Left ventricle myocardium inferior (tissue), 1 donor: ENCODE data around the gene CILP2. TPM values are rescaled to one million over a fixed set of nuclear protein-coding genes. Genes with fewer than 3 reads are reported as not detected.

ENCODE experiments used
- DNase-seq: peaks from one replicate; pipeline ENCODE4 v3.0.0-alpha.2; 2020
- H3K27ac ChIP-seq: fragments of 200-600 bp; replicated peaks from 2 replicates; pipeline ENCODE4 v1.8.0; 2021
- H3K27me3 ChIP-seq: fragments of 200-600 bp; 2 replicates; pipeline ENCODE4 v1.8.0; 2021; ENCODE audit warnings: low read depth
- H3K36me3 ChIP-seq: fragments of 200-600 bp; 2 replicates; pipeline ENCODE4 v1.8.0; 2021
- H3K4me1 ChIP-seq: fragments of 200-600 bp; 2 replicates; pipeline ENCODE4 v1.8.0; 2021
- H3K4me3 ChIP-seq: fragments of 200-600 bp; 2 replicates; pipeline ENCODE4 v1.8.0; 2021; ENCODE audit warnings: mild to moderate bottlenecking, moderate library complexity
- H3K9me3 ChIP-seq: fragments of 200-600 bp; replicated peaks from 2 replicates; pipeline ENCODE4 v1.8.0; 2021
- intact Hi-C: fragments of 100-400 bp; cut with micrococcal nuclease; formaldehyde crosslinking; loops from one replicate; pipeline ENCODE4 v1.11.0; 2022
- total RNA-seq: library from RNA; stranded (reverse); fragmentation: NEBNext Ultra II Directional; extraction: Animal tissue kit (Norgen Biotek cat#: 25700); gene quantifications from one replicate; pipeline ENCODE4 v1.2.1, GENCODE V29; 2021
- TF ChIP-seq, protein P1 (sequence below): fragments of 200-600 bp; IDR thresholded peaks from 2 replicates; pipeline ENCODE4 v1.8.0; 2021; ENCODE audit warnings: antibody characterized with exemption, mild to moderate bottlenecking, borderline replicate concordance
- donor health status: DM: no; HTN: yes; CAD: no; lungs with severe emphysema.

Gene CILP2
- total RNA-seq, 1 donor from 2014 or later = 0.08 TPM

GRCh38 chr19:19580418-19580817 lies 42.4 kb downstream of the CILP2 start:
- H3K4me1 ChIP-seq = no peaks in the 10 kb centered on the region
- H3K27ac ChIP-seq = no peak overlapping the region
- DNase-seq = no peak
- TF ChIP-seq, protein P1, sequence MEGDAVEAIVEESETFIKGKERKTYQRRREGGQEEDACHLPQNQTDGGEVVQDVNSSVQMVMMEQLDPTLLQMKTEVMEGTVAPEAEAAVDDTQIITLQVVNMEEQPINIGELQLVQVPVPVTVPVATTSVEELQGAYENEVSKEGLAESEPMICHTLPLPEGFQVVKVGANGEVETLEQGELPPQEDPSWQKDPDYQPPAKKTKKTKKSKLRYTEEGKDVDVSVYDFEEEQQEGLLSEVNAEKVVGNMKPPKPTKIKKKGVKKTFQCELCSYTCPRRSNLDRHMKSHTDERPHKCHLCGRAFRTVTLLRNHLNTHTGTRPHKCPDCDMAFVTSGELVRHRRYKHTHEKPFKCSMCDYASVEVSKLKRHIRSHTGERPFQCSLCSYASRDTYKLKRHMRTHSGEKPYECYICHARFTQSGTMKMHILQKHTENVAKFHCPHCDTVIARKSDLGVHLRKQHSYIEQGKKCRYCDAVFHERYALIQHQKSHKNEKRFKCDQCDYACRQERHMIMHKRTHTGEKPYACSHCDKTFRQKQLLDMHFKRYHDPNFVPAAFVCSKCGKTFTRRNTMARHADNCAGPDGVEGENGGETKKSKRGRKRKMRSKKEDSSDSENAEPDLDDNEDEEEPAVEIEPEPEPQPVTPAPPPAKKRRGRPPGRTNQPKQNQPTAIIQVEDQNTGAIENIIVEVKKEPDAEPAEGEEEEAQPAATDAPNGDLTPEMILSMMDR = no peak
- intact Hi-C loops = no loop called here
- H3K36me3 ChIP-seq = no peaks in the 10 kb centered on the region
- H3K27me3 ChIP-seq = no peaks in the 10 kb centered on the region
- no peak overlapping the region for H3K4me3 ChIP-seq
- no peaks in the 10 kb centered on the region for H3K9me3 ChIP-seq

- intact Hi-C loops = no loop called here
- H3K4me3 ChIP-seq = no peak overlapping the region
- no peaks in the 10 kb centered on the region for H3K4me1 ChIP-seq
- no peak for DNase-seq
- H3K36me3 ChIP-seq = no peaks in the 10 kb centered on the region
- no peaks in the 10 kb centered on the region for H3K9me3 ChIP-seq
- TF ChIP-seq, protein P1 = no peak
- no peaks in the 10 kb centered on the region for H3K27me3 ChIP-seq
- H3K27ac ChIP-seq = no peak overlapping the region
Observed at GRCh38 chr19:19581391-19581790, 43.3 kb downstream of the CILP2 start.

DNA sequence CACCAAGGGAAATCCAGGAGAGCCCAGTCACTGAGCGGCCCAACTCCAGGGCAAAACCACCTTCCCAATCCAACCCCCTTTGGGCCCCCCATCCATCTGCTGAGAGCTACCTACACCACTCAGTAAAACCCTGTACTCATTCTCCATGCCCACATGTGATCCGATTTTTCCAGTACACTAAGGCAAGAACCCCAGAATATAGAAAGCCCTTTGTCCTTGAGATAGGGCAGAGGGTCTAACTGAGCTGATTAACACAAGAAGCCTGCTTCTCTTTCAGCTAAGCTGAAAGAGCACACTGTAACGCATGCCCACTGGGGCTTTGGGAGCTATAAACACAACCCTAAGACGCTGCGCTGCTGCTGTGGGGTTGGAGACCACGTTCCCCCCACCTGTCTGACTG lies 44.4 kb downstream of the CILP2 start:
- no peak overlapping the region for H3K27ac ChIP-seq
- TF ChIP-seq, protein P1 = no peak

GRCh38 chr19:19584356-19584755 lies 46.3 kb downstream of the CILP2 start:
- Histone ChIP-seq H3K9me3 (no peaks in the 10 kb centered on the region), H3K4me1 (no peaks in the 10 kb centered on the region), H3K27me3 (no peaks in the 10 kb centered on the region), H3K4me3 (no peak overlapping the region), H3K36me3 (no peaks in the 10 kb centered on the region), H3K27ac (no peak overlapping the region)
- TF ChIP-seq, protein P1 = no peak
- intact Hi-C loops = no loop called here
- DNase-seq = no peak

More for the DNA sequence above, 44.4 kb downstream of the CILP2 start:
- Histone ChIP-seq H3K9me3 (no peaks in the 10 kb centered on the region), H3K27me3 (no peaks in the 10 kb centered on the region), H3K36me3 (no peaks in the 10 kb centered on the region), H3K4me1 (no peaks in the 10 kb centered on the region), H3K4me3 (no peak overlapping the region)
- no peak for DNase-seq
- intact Hi-C loops = no loop called here

- Histone ChIP-seq H3K27ac (no peak overlapping the region), H3K4me1 (peaks cover 7% of the 10 kb centered on the region), H3K36me3 (no peaks in the 10 kb centered on the region), H3K9me3 (no peaks in the 10 kb centered on the region), H3K27me3 (no peaks in the 10 kb centered on the region), H3K4me3 (no peak overlapping the region)
- no peak for DNase-seq
- TF ChIP-seq, protein P1 = no peak
- intact Hi-C loops = no loop called here
Observed at GRCh38 chr19:19587771-19588170, 49.7 kb downstream of the CILP2 start.

GRCh38 chr19:19588546-19588945 lies 50.5 kb downstream of the CILP2 start:
- Histone ChIP-seq H3K27ac (no peak overlapping the region), H3K36me3 (no peaks in the 10 kb centered on the region), H3K27me3 (no peaks in the 10 kb centered on the region), H3K4me3 (no peak overlapping the region), H3K4me1 (peaks cover 7% of the 10 kb centered on the region), H3K9me3 (no peaks in the 10 kb centered on the region)
- TF ChIP-seq, protein P1 = no peak
- intact Hi-C loops = no loop called here
- no peak for DNase-seq
